SH-SY5Y (cell line): ENCODE results near the gene FMNL1.

Experiments
- GATA2 ChIP-seq: IDR thresholded peaks from 2 replicates; pipeline ENCODE4 v1.6.1; 2011; ENCODE audit warnings: mild to moderate bottlenecking, low read depth, low read length
- GATA3 ChIP-seq: IDR thresholded peaks from 2 replicates; pipeline ENCODE4 v1.6.1; 2011; ENCODE audit warnings: low read depth, mild to moderate bottlenecking, low read length, moderate library complexity

GRCh38 chr17:45255358-45255757 lies 33.7 kb downstream of the FMNL1 start:
- TF ChIP-seq GATA2 (no peak), GATA3 (no peak)
